ENCODE results near the gene SYCE1L.
"Not testable (repeated sequence)": the region's sequence is repeated elsewhere in the genome, so short reads cannot be mapped to it uniquely, and the experiment has no call there.

The SYCE1L gene

DNA sequence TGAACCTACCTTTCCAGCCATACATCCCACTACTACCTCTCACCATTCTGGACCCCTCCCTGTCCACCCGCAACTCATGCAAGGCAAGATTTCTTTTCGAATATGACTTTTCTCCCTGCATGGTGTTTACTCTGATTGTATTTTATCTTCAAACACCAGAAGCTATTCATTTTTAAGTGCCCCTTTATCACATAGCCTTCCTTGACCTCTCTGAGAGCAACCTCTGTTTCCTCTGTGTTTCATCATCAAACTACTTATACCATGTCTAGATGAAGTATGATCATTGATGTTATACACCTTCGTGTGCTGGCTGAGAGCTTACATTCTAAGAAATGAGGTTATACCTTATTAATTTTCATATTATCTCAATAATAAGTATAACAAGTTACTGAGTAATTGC lies 31.8 kb downstream of the SYCE1L start:
- Histone ChIP-seq H3K36me3 (ENCODE audit: insufficient read depth, low read depth, low read length) (no peaks in the 10 kb centered on the region), H3K27me3 (ENCODE audit: insufficient read depth, low read length) (no peaks in the 10 kb centered on the region), H3K9ac (ENCODE audit: low read depth, low read length) (no peak overlapping the region), H3K27ac (ENCODE audit: low read length) (no peak overlapping the region), H3K4me3 (ENCODE audit: low read length) (no peak overlapping the region), H3K9me3 (ENCODE audit: insufficient read depth, low read depth, low read length) (no peaks in the 10 kb centered on the region), H3K4me1 (ENCODE audit: insufficient read depth, low read length) (peaks cover 4% of the 10 kb centered on the region)

DNA sequence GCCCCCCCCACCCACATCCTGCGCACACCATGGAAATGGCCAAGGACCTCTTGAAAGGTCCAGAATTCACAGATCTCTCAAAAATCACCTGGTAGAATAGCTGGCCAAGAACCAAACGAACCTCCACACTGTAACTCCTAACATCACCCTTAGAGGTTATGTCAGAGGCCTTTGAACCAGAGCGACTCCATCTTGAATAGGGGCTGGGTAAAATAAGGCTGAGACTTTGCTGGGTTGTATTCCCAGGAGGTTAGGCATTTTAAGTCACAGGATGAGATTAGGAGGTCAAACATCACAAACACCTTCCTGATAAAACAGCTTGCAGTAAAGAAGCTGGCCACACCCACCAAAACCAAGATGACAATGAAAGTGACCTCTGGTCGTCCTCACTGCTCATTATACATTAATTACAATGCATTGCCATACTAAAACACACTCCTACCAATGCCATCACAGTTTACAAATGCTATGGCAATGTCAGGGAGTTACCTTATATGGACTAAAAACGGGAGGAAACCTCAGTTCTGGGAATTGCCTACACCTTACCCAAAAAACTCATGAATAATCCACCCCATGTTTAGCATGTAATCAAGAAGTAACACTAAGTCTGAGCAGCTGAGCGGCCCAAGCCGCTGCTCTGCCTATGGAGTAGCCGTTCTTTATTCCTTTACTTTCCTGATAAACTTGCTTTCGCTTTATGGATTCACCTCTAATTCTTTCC lies 34.8 kb downstream of the SYCE1L start:
- Histone ChIP-seq H3K9ac (ENCODE audit: low read depth, low read length) (no peak overlapping the region), H3K27me3 (ENCODE audit: insufficient read depth, low read length) (peaks cover 5% of the 10 kb centered on the region; the same call in 1 of the 2 replicates), H3K9me3 (ENCODE audit: insufficient read depth, low read depth, low read length) (no peaks in the 10 kb centered on the region), H3K27ac (ENCODE audit: low read length) (no peak overlapping the region), H3K36me3 (ENCODE audit: insufficient read depth, low read depth, low read length) (no peaks in the 10 kb centered on the region), H3K4me3 (ENCODE audit: low read length) (no peak overlapping the region), H3K4me1 (ENCODE audit: insufficient read depth, low read length) (peaks cover 23% of the 10 kb centered on the region)

DNA sequence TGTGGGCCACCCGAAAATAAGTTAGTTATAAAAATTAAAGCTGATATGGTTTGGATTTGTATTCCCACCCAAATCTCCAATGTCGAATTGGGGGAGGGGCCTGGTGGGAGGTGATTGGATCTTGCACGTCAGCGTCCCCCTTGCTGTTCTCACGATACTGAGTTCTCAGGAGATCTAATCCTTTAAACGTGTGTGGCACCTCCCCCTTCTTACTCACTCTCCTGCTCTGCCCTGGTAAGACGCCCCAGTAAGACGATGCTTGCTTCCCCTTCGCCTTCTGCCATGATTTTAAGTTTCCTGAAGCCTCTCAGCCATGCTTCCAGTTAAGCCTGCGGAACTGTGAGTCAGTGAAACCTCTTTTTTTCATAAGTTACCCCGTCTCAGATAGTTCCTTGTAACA lies 35.4 kb downstream of the SYCE1L start:
- Histone ChIP-seq H3K9ac (ENCODE audit: low read depth, low read length) (peak overlapping the region; percentile 34; the same call in 1 of the 2 replicates), H3K4me1 (ENCODE audit: insufficient read depth, low read length) (peaks cover 23% of the 10 kb centered on the region), H3K4me3 (ENCODE audit: low read length) (no peak overlapping the region), H3K36me3 (ENCODE audit: insufficient read depth, low read depth, low read length) (no peaks in the 10 kb centered on the region), H3K9me3 (ENCODE audit: insufficient read depth, low read depth, low read length) (no peaks in the 10 kb centered on the region), H3K27me3 (ENCODE audit: insufficient read depth, low read length) (peaks cover 5% of the 10 kb centered on the region; the same call in 1 of the 2 replicates), H3K27ac (ENCODE audit: low read length) (no peak overlapping the region)

GRCh38 chr16:77236063-77236511 lies 36.9 kb downstream of the SYCE1L start:
- no peaks in the 10 kb centered on the region for H3K9me3 ChIP-seq (ENCODE audit: insufficient read depth, low read depth, low read length)
- H3K4me3 ChIP-seq (ENCODE audit: low read length): no peak overlapping the region
- no peak overlapping the region for H3K27ac ChIP-seq (ENCODE audit: low read length)
- H3K9ac ChIP-seq (ENCODE audit: low read depth, low read length): no peak overlapping the region
- H3K36me3 ChIP-seq (ENCODE audit: insufficient read depth, low read depth, low read length): no peaks in the 10 kb centered on the region
- H3K27me3 ChIP-seq (ENCODE audit: insufficient read depth, low read length): peaks cover 5% of the 10 kb centered on the region; the same call in 1 of the 2 replicates
- H3K4me1 ChIP-seq (ENCODE audit: insufficient read depth, low read length): peaks cover 23% of the 10 kb centered on the region

DNA sequence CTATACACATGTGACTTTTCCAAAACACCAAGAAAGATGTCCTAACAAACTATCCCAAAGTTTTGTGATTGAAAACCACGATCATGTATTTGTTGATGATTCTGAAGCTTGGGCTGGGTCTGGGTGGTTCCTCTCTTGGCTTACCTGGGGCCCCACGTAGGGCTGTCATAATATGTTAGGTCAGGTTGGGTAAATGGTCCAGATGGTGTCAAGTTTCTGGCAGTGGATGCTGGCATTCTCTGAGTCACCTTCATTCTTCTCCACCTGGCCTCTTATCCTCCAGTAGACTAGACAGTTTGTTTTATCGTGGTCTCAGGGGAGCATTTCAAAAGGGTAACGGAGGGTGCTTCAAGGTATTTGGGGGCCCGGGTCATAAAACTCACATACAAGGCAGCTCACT lies 39.4 kb downstream of the SYCE1L start:
- Histone ChIP-seq H3K4me3 (ENCODE audit: low read length) (no peak overlapping the region), H3K36me3 (ENCODE audit: insufficient read depth, low read depth, low read length) (no peaks in the 10 kb centered on the region), H3K9ac (ENCODE audit: low read depth, low read length) (no peak overlapping the region), H3K9me3 (ENCODE audit: insufficient read depth, low read depth, low read length) (no peaks in the 10 kb centered on the region), H3K4me1 (ENCODE audit: insufficient read depth, low read length) (peaks cover 23% of the 10 kb centered on the region), H3K27me3 (ENCODE audit: insufficient read depth, low read length) (peaks cover 5% of the 10 kb centered on the region; the same call in 1 of the 2 replicates), H3K27ac (ENCODE audit: low read length) (no peak overlapping the region)

- H3K4me1 ChIP-seq (ENCODE audit: insufficient read depth, low read length): peaks cover 16% of the 10 kb centered on the region; the same call in 1 of the 2 replicates
- H3K9ac ChIP-seq (ENCODE audit: low read depth, low read length); H3K9me3 ChIP-seq (ENCODE audit: insufficient read depth, low read depth, low read length); H3K27me3 ChIP-seq (ENCODE audit: insufficient read depth, low read length); H3K36me3 ChIP-seq (ENCODE audit: insufficient read depth, low read depth, low read length); H3K27ac ChIP-seq (ENCODE audit: low read length); H3K4me3 ChIP-seq (ENCODE audit: low read length): not testable (repeated sequence)
These were observed 43.3 kb downstream of the SYCE1L start for GRCh38 chr16:77242471-77242870.

DNA sequence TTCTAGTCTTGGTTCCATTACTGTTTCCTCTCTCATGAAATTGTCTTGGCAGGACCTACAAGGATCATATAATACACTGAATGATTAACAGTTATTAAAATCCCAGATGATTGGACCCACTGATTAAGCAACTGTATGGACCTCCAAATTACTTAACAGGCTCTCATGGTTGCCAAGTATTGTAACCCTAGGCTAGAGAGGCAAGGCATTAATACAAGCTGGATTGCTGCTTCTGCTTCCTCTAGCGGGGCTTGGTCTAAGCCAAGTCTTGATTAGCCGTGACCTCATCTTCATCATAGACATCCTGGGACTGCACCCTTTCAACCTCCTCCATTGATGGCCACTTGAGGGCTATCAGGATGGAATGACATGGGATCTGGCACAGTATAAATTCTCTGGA lies 46.9 kb downstream of the SYCE1L start:
- no peaks in the 10 kb centered on the region for H3K9me3 ChIP-seq (ENCODE audit: insufficient read depth, low read depth, low read length)
- no peak overlapping the region for H3K27ac ChIP-seq (ENCODE audit: low read length)
- no peaks in the 10 kb centered on the region for H3K36me3 ChIP-seq (ENCODE audit: insufficient read depth, low read depth, low read length)
- H3K4me3 ChIP-seq (ENCODE audit: low read length): no peak overlapping the region
- H3K27me3 ChIP-seq (ENCODE audit: insufficient read depth, low read length): no peaks in the 10 kb centered on the region
- no peaks in the 10 kb centered on the region for H3K4me1 ChIP-seq (ENCODE audit: insufficient read depth, low read length)
- H3K9ac ChIP-seq (ENCODE audit: low read depth, low read length): no peak overlapping the region

DNA sequence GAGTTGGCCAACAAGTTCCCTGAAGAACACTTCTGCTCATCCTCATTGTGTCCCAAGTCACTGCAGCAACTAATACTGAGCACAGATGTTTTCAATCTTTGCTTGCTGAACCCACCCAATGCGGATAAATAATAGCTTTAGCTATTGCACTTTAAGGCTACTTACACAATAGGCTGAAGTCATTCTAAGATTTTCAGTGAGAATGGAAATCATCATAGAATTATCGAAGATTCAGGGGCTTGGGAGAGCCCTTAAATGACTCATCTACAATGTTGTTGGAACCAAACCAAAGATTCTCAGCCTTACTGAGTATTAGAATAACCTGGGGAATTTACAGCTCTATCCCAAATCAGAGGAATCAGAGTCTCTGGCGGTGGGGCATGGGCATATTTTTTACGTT lies 51.2 kb downstream of the SYCE1L start:
- no peaks in the 10 kb centered on the region for H3K9me3 ChIP-seq (ENCODE audit: insufficient read depth, low read depth, low read length)
- no peaks in the 10 kb centered on the region for H3K36me3 ChIP-seq (ENCODE audit: insufficient read depth, low read depth, low read length)
- no peak overlapping the region for H3K27ac ChIP-seq (ENCODE audit: low read length)
- no peaks in the 10 kb centered on the region for H3K4me1 ChIP-seq (ENCODE audit: insufficient read depth, low read length)
- no peak overlapping the region for H3K4me3 ChIP-seq (ENCODE audit: low read length)
- no peaks in the 10 kb centered on the region for H3K27me3 ChIP-seq (ENCODE audit: insufficient read depth, low read length)
- no peak overlapping the region for H3K9ac ChIP-seq (ENCODE audit: low read depth, low read length)
